Measurements from ENCODE around the gene MTRF1L.

DNA sequence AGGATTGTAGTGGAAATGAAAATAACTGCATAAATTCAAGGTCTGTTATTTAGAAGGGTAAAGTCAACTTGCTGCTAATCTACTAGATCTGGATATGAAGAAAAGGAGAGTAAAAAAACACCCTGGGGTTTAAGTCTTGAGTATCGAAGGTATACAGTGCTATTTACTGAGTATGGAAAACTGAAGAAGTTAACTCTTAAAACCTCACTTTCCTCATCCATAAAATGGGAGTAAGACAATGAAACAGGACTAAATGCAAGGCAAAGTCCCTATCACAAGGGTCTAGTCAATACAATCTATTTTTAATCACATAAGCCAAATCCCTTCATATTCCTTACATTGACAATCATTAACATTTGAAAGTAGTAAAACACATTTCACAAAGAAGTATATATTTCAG is 21.9 kb downstream of the MTRF1L start:
- TF ChIP-seq, protein P1, sequence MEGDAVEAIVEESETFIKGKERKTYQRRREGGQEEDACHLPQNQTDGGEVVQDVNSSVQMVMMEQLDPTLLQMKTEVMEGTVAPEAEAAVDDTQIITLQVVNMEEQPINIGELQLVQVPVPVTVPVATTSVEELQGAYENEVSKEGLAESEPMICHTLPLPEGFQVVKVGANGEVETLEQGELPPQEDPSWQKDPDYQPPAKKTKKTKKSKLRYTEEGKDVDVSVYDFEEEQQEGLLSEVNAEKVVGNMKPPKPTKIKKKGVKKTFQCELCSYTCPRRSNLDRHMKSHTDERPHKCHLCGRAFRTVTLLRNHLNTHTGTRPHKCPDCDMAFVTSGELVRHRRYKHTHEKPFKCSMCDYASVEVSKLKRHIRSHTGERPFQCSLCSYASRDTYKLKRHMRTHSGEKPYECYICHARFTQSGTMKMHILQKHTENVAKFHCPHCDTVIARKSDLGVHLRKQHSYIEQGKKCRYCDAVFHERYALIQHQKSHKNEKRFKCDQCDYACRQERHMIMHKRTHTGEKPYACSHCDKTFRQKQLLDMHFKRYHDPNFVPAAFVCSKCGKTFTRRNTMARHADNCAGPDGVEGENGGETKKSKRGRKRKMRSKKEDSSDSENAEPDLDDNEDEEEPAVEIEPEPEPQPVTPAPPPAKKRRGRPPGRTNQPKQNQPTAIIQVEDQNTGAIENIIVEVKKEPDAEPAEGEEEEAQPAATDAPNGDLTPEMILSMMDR (IDR thresholded peaks at IDR 0.05 in 4 of 5, conservative IDR thresholded peaks at IDR 0.05 in 1 of 5): no peak
- TF ChIP-seq POLR2A (IDR thresholded peaks at IDR 0.05): no peak
